GM21526 (cell line): ENCODE data around the gene OPN4.

Experiments used
- ATAC-seq: cut with Tn5 transposase; IDR thresholded peaks from one replicate; pipeline ENCODE4 v1.9.1; 2021; ENCODE audit warnings: moderate library complexity; ENCODE audit not compliant: unreplicated experiment, low FRiP score

The OPN4 gene

DNA sequence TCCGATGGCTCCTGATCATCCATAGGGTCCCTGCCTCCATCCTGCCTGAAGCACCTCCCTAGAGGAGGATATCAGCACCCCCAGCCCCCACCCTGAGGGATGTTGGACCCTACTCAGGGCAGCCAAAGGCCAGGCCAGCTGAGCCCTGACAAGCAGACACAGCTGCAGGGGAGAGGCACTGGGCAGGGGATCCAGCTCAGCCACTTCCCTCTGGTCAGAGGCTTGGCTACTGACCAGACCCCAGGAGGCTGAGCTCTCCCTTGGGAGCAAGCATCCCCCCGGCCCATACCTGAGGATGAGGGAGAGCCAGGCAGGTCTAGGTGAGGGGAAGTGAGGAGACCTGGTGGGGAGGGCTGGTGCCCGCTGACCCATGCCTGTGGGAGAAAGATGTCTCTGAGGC, 20.6 kb downstream of the OPN4 start:
- no peak for ATAC-seq

DNA sequence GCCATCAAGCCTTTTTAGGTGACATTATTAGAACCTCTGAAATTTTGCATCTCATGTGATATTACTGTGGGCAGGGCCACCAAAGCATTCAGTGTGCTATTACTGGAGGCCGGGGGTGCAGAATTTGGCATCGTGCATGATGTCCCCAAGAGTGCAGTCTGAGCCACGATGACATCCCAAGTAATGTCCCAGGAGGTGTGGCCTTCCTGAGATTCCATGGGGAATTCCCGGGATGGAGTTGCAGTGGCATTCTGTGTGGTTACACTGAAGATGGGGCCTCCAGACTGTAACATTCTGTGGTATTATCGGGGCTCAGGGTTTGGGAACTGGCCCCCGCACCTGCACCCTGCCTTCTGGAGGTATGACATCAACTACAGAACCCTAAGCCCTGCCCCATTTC, 23.0 kb downstream of the OPN4 start:
- no peak for ATAC-seq

DNA sequence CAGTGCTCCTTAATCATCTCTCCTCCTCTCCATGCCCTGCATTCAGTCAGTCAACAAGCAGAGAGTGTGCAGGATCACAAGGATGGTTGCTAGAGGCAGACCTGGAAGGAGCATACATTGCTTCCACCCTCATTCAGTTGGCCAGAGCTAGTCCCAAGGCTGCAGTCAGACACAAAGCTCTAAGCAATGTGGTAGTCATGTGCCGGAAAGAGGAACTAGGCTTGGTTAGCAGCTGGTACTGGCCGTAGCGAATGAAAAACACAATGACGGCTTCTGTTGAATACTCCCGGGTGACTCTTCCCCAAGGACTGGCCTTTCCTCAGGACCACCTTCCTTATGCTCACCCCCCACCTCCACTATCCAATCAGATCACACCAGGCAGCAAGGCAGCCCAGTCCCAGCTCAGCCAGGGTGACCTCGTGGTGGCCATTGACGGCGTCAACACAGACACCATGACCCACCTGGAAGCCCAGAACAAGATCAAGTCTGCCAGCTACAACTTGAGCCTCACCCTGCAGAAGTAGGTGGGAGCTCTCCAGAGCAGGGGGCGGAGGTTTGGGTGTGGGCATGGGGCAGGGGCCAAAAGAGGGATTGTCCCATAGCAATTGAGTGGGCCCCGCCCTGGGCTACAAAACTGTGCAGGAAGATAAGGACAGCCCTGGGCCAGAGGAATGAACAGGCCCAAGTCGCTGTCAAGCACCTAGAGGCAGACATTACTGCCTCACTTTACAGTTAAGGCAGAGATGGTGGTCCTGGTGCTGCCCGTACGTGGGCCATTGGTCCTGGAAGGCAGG, 24.8 kb downstream of the OPN4 start:
- no peak for ATAC-seq

DNA sequence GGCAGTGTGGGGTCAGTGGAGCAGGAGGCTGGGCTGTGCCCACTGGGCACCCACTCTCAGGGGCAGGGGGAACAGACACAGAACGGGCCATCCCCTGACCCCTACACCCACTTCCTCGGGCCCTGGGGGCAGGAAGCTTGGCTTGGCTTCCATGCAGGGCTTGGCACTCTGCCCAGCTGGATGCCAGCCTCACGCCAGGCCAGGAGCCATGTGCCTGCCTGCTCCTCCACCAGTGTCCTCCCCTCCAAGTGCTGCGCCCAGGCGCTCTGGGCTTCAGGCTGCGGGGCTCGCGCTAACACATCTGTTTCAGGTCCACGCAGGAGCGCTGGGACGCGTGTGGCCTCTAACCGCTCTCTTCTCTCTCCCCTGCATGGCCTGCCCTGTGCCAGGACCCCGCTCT, 26.7 kb downstream of the OPN4 start:
- ATAC-seq, result no peak

DNA sequence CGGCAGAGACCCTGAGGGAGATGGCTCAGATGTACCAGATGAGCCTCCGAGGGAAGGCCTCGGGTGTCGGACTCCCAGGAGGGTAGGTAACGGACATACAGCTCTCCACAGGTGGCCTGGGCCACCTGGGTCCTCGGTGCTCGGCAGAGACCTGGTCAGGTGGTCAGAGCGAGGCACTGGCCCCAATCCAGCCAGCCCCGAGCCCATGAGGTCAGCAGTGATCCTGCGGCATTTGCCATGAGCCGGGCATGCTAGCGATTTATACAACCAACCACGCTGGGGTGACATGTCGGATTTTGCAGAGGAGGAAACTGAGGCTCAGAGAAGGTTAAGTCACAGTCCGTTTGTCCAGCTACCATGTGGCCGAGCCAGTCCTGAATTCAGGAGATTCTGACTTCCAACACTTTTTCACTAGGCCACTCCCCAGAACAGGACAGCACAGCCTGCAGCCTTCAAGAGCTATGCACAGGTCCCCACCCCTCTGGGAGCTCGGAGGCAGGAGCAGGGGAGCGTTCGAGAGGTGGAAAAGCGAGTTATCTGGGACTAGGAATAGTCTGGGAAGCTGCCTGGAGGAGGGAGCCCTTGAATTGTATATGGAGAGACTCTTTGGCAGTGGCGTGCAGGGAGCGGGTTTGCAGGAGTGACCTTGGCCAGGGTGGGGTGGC, 27.5 kb downstream of the OPN4 start:
- no peak for ATAC-seq

DNA sequence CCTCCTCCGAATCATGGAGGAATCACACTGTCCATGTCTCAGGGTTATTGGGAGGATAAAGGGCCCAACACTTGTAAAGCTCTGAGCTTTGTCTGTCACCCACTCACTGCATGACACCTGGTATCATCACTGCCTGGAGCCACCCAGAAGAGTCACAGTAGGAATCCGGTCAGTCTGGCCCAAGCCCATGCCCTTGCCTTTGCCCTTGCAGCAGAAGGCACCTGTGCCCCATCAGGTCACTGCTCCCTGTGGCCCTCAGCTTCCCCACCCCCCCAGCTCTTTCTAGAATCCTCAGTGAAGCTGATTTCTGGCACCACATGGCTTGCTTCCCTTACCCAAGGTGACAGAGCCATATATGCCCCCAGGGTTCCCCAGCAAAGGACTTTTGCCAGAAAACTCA, 28.3 kb downstream of the OPN4 start:
- no peak for ATAC-seq

DNA sequence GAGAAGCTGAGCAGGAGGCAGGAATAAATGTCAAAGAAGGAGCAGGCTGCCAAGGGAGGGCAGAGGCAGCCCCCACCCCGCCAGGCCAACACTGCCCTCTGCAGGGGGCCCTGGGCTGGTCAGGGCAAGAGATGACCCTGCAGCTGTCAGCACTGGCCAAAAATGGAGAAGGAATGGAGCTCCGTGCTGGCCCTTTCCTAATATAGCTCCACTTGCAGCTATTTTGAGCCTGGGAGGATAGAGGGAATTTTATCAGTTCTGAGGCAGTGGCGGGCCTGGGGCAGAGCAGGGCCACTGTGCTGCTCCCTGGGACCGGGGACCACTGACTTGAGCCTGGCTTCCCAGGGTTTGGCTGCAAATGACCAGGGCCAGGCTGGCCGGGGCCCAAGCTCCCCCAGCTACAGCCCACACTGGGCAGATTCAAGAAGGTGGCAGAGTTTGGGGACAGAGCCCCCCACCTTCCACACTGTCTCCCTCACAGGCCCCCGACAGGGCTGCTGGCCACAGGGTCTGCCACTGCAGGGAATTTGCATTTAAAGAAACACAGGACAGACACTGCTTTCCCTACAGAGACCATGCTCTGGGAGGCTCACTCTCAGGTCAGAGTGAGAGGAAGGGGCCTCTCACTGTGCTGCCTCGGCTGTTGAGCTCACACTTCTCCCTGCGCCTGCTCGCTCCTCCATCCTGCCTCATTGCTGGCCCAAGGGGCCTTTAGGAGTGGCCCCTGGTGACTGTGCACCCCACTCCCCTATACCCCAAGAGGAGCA, 30.2 kb downstream of the OPN4 start:
- ATAC-seq, result no peak

DNA sequence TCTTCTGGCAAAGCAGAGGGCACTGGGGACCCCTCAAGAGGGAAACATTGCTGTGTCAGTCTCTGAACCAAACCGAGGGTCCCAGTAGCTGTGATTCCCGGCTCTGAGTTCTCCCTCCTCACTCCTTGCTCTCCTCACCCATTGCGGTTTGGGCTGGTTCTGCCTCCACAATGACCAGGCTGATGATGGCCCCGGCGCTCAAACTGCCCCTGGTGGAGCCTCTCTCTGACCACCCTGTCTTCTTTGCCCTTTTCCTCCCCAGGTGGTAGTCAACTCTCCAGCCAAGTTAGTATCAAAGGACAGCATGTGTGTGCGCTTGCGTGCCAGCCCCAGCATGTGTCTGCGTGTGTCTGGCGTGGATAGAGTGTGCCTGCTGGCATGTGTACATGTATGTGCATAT, 31.1 kb downstream of the OPN4 start:
- ATAC-seq, result no peak

DNA sequence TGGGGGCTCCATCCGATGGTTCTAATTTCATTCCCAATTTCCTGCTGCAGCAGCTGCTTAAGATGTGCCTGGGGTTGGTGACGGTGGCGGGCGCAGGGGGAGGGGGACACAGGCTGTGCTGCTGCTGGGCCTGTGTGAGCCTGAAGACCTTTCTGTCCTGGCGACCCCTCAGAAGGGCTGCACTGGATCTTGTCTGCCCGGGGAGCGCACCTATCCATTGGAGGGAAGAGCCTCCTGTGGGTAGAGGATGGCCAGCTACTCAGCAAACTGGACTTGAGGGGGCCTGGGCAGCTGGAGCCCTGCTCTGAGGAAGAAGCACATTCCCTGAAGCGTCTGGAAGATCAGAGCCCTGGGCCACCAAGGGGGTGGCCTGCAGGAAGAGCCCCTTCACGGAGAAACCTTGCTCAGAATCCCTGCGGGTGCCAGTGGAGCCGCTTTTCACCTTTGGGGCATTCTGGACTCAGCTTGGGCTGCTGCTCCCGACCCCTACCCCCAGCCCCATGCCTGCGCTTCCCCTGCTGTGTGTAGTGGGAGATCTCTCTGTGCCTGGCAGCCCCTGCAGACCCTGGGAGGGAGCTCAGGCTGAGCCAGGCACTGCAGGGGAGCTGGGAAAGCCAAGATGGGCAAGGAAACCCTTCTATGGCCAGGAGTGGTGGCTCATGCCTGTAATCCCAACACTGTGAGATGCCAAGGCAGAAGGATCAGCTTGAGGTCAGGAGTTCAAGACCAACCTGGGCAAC, 31.7 kb downstream of the OPN4 start:
- ATAC-seq, result no peak

DNA sequence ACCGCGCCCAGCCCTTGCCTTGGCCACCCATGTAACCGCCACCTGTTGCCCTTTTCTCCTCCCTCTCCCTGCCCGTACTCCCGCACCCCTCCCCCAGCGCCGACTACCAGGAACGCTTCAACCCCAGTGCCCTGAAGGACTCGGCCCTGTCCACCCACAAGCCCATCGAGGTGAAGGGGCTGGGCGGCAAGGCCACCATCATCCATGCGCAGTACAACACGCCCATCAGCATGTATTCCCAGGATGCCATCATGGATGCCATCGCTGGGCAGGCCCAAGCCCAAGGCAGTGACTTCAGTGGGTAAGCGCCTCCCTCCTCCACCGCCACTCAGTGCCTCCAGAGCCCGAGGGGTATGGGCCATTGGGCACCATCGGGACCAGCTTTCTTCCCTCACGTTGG, 32.6 kb downstream of the OPN4 start:
- no peak for ATAC-seq

DNA sequence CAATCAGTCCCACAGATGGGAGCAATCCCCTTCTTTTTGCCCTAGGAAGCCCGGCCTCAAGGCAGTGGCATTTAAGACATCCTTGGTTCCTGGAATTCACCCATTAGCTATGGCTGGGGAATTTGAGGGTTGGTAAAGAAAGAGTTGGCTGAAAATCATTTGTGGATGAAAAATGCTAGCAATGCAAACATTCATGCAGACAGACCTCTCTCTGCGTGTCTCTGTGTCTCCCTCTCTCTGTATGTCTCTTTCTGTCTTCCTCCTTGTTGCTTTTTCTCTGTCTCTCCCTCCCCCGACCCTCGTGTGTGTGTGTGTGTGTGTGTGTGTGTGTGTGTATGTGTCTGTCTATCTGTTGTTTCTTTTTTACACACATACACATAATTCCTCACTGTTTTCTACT, 33.4 kb downstream of the OPN4 start:
- no peak for ATAC-seq

DNA sequence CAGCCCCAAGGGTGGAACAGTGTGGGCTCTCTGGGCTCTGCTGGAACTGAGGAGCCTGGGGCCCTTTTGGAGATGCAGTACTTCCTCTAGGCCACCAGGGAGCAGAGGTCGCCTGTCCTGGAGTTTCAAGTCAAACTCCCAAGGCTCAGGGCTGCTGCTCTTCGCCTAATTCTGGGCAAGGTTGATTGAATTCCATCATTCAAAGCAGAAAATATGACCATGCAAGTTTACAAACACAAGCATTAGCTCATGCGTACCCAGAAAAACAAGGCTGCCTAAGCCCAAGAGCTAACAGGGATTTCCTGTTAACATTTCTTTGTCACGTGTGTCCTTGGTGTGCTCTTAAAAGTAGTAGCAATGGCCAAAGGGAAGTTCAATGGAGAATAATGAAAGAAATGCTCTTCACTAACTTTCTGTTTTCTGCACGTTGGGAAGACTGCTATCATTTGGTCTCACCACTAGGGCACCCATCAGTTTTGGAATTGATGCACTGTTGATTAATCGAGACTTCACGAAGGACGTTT, 34.1 kb downstream of the OPN4 start:
- no peak for ATAC-seq

DNA sequence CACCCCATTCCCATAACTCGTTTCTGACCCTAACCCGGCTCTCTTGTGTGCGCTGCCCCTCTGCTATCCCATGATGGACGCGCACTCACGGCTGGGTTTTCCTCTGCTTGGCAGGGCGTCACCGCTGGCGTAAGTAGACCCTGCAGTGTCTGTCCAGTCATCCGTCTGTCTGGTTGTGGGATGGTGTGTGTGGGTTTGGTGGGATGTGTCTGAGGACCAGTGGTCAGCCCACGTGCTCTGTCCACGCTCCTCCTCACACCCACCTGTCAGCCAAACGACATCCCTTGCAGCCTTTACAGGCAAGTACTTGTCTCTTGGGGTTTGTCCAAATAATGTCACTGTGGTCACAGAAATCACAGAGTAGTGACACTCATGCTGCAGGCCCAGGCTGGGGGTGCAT, 34.8 kb downstream of the OPN4 start:
- ATAC-seq, result no peak

DNA sequence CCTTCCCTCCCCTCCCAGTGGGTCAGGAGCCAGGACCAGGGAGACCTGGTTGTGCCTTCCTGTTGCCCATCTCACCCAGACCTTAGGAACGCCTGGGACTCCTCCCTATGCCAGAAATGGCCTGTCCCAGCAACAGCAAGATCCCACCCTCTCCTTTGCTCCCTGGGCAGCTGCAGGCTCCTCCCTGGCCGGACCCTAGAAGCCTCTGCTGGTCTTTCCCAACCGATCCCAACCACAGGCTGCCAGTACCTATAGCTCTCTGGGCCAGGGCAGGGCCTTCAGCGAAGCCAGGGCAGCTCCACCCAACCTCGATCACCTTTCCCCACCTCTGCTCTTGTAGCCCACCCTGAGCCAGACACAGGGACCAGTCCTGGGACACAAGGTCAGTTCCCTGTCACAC, 35.9 kb downstream of the OPN4 start:
- no peak for ATAC-seq

DNA sequence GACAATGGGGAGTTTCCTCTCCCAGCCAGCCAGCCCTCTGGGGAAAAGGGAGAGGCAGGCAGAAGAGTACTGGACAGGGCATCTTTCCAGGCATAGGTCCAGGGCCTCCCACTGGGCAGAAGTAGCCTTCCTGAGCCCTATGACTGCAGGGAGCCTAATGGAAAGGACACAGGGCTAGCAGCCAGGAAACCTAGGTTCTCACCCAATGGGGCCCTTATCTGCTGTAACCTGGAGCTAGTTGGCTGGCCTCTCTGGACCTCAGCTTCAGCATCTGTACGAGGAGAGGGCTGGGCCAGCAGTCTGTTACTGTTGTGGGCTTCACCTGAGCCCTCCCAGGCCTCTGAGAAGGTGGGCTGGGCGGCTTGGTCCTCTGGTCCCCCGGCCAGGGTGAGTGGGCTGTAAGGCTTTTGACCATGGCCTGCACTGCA, 36.3 kb downstream of the OPN4 start:
- ATAC-seq, result no peak

DNA sequence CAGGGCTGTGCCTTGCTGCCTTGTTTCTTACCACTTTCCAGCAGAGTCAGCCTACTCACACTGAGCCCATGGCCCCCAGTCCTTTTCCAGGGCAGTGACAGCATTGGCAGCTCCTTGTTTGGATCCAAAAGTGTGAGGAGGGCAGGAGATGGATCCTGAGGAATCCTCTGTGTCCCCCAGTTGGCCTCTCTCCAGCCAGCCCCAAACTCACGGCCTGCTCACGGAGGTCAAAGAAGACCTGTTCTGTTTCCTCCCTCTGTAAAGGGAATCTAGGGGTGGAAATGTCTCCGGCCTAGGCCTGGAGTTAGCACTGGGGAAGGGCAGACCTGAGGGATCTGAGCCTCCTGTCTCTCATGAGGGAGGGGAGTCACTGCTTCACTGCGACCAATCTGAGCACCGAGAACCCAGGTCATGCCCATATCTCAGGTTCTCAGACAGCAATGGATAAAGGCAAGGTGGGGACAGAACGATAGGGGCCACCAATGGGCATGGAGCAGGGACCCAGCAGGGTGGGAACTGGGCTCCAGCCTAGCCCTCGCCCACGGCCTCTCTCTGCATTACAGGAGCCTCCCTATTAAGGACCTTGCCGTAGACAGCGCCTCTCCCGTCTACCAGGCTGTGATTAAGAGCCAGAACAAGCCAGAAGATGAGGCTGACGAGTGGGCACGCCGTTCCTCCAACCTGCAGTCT, 37.1 kb downstream of the OPN4 start:
- no peak for ATAC-seq

DNA sequence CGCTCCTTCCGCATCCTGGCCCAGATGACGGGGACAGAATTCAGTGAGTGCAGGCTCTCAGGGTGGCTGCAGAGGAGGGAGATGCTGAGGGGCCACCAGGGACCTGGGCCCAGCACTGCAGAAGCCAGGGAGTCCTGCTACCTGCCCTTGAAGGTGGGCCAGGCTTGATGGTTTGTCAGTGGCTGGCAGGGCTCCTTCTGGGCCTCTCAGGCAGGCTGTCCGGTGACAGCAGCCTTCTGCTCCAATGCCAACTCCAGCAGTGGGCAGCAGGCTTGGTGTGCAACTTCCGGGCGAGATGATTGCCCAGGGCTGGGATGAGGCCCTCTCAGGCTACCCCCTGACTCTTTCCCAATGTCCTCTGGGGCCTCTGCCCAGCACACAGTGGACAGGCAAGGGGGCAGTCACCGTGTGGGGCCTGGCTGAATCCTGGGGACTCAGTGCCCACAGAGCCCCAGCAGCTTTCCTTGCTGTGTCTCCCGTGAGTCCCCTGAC, 37.7 kb downstream of the OPN4 start:
- no peak for ATAC-seq

DNA sequence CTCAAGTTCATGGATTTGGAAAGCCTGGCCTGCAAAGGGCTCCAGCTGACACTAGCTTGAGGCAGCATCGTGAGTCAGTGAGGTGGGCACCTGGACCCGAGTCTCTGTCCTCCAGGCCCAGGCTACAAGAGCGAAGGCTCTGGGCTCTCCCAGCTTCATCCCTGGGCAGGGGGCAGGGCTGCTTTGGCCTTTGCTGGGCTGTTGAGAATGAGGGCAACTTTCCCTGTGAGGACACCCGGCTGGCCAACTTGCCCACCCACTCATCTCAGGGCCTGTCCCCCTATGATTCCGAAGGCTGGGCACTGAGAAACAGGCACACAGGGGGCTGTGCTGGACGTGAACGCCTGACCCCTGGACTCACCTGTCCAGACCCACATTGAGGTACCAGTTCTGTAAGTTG, 38.3 kb downstream of the OPN4 start:
- no peak for ATAC-seq

DNA sequence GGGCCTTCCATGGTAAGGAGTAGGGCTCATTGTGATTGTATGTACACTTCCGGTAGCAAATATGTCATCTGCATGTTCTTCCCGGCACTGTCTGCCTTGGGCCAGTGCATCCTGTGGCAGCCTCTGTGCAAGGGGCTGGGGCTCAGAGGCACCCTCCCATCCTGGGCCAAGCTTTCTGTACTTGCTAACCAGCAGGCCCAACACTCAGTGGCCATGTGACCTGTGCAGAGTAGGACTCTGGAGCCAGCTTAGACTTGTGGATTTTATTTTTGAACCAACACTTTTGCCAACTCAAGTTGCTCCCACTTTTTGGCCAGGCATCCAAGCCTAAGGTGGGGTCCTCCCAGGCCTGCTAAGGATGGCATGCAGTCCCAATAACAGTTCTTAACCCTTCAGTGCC, 38.9 kb downstream of the OPN4 start:
- ATAC-seq, result no peak
